Tibial nerve (tissue), 3 donors: ENCODE measurements around the gene RPS27L.

ENCODE experiments used
- POLR2A ChIP-seq, 2 donors: fragments of 450-650 bp; IDR thresholded peaks; one replicate each; pipeline ENCODE4 v1.6.1; 2017; ENCODE audit warnings: antibody characterized with exemption in 2 of 2, mild to moderate bottlenecking in 2 of 2, moderate library complexity in 2 of 2
- TF ChIP-seq, protein P1 (sequence below), 5 experiments: fragments of 200-600 bp in 3 of 5; fragments of 450-650 bp in 2 of 5; sonication (generic) in 3 of 5; IDR thresholded peaks; one replicate each; pipeline ENCODE4 v1.5.1; 2016 to 2019; ENCODE audit warnings: antibody characterized with exemption in 5 of 5, mild to moderate bottlenecking in 3 of 5, moderate library complexity in 2 of 5

- TF ChIP-seq POLR2A (IDR thresholded peaks at IDR 0.05): no peak
- TF ChIP-seq, protein P1, sequence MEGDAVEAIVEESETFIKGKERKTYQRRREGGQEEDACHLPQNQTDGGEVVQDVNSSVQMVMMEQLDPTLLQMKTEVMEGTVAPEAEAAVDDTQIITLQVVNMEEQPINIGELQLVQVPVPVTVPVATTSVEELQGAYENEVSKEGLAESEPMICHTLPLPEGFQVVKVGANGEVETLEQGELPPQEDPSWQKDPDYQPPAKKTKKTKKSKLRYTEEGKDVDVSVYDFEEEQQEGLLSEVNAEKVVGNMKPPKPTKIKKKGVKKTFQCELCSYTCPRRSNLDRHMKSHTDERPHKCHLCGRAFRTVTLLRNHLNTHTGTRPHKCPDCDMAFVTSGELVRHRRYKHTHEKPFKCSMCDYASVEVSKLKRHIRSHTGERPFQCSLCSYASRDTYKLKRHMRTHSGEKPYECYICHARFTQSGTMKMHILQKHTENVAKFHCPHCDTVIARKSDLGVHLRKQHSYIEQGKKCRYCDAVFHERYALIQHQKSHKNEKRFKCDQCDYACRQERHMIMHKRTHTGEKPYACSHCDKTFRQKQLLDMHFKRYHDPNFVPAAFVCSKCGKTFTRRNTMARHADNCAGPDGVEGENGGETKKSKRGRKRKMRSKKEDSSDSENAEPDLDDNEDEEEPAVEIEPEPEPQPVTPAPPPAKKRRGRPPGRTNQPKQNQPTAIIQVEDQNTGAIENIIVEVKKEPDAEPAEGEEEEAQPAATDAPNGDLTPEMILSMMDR (IDR thresholded peaks at IDR 0.05): no peak
Observed at GRCh38 chr15:63110428-63111026, 46.8 kb downstream of the RPS27L start.
